Measurements from ENCODE around the gene MGRN1. TPM values are rescaled to one million over a fixed set of nuclear protein-coding genes. Genes with fewer than 3 reads are reported as not detected.

The MGRN1 gene
- total RNA-seq, 3 donors from 2014 or later, result 72.3 to 80.2 (median 77.0) TPM

- no peak for DNase-seq
- H3K4me1 ChIP-seq (ENCODE audit: low read depth), result no peaks in the 10 kb centered on the region
- no peak overlapping the region for H3K4me3 ChIP-seq
- no peaks in the 10 kb centered on the region for H3K36me3 ChIP-seq (ENCODE audit: low read depth)
- ATAC-seq, result no peak
- intact Hi-C loops (cut with DNase I, micrococcal nuclease), result no loop called here
- H3K9me3 ChIP-seq, result no peaks in the 10 kb centered on the region
- TF ChIP-seq, protein P1, sequence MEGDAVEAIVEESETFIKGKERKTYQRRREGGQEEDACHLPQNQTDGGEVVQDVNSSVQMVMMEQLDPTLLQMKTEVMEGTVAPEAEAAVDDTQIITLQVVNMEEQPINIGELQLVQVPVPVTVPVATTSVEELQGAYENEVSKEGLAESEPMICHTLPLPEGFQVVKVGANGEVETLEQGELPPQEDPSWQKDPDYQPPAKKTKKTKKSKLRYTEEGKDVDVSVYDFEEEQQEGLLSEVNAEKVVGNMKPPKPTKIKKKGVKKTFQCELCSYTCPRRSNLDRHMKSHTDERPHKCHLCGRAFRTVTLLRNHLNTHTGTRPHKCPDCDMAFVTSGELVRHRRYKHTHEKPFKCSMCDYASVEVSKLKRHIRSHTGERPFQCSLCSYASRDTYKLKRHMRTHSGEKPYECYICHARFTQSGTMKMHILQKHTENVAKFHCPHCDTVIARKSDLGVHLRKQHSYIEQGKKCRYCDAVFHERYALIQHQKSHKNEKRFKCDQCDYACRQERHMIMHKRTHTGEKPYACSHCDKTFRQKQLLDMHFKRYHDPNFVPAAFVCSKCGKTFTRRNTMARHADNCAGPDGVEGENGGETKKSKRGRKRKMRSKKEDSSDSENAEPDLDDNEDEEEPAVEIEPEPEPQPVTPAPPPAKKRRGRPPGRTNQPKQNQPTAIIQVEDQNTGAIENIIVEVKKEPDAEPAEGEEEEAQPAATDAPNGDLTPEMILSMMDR (IDR thresholded peaks at IDR 0.05), result no peak
Measured at GRCh38 chr16:4599545-4599944, 25.1 kb upstream of the MGRN1 start.

DNA sequence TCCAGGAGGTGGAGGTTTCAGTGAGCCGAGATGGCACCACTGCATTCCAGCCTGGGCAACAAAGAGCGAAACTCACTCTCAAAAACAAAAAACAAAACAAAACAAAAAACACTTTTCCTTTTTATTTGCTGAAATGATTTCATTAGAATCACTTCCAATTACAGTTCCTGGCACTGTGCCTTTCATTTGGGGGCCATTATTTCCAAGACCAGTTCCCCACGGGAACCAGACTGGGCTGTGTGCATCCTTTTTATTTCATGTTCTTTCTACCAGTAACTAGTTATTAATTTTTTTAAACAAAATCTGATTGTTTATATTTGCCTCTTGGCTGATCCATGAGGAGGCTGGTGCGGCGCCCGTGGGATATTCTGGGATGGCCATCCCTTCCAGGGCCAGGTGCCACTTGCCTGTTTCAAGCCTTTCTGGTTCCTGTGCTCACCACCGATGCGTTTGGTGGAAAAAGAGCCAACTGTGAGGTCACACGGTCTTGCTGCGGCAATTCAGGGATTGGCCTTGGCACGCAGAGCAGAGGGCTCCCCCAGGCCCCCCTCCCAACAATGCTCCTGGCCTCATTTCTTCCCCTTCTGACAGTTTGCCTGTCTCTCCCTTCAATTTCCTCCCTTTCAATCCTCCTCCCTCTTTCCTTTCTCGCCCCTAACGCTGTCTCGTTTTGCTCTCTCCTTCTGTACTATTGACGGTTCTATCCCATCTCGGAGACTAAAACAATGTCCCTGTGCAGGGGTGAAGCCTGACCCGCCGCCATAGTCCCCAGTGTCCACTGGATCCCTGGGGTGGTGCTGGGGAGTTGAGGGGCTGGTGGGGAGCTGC is 23.4 kb upstream of the MGRN1 start:
- no peaks in the 10 kb centered on the region for H3K4me1 ChIP-seq (ENCODE audit: low read depth)
- TF ChIP-seq, protein P1 (IDR thresholded peaks at IDR 0.05), result no peak
- no peak for ATAC-seq
- H3K4me3 ChIP-seq, result no peak overlapping the region
- H3K9me3 ChIP-seq, result no peaks in the 10 kb centered on the region
- no peaks in the 10 kb centered on the region for H3K36me3 ChIP-seq (ENCODE audit: low read depth)
- peak in 1 of 3 donors; percentile 22 for DNase-seq
- intact Hi-C loops (cut with DNase I, micrococcal nuclease), result no loop called here

DNA sequence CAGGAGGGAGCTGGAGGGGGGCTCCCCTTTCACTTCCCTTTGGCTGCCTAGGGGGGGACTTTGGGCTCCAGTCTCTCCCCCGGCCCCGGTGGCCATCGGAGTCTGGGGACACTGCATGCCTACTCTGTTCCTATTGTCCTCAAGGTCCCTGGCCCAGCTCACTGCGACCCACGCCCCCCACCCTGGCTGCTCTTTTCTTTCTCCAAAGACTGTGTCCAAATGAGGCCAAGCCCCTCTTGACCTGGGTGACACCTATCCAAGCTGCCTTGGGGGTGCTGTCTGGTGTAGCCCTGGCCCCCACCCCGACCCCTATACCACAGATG is 22.8 kb upstream of the MGRN1 start:
- intact Hi-C loops (cut with DNase I, micrococcal nuclease), result no loop called here
- Histone ChIP-seq H3K9me3 (no peaks in the 10 kb centered on the region), H3K4me3 (no peak overlapping the region), H3K4me1 (ENCODE audit: low read depth) (no peaks in the 10 kb centered on the region), H3K36me3 (ENCODE audit: low read depth) (no peaks in the 10 kb centered on the region)
- ATAC-seq, result no peak
- no peak for DNase-seq
- TF ChIP-seq, protein P1 (IDR thresholded peaks at IDR 0.05), result no peak

GRCh38 chr16:4602331-4602730 is 22.3 kb upstream of the MGRN1 start:
- ATAC-seq (no peak), DNase-seq (no peak)
- H3K4me1 ChIP-seq (ENCODE audit: low read depth), result no peaks in the 10 kb centered on the region
- intact Hi-C loops (cut with DNase I, micrococcal nuclease), result no loop called here
- no peaks in the 10 kb centered on the region for H3K9me3 ChIP-seq
- no peaks in the 10 kb centered on the region for H3K36me3 ChIP-seq (ENCODE audit: low read depth)
- H3K4me3 ChIP-seq, result no peak overlapping the region
- TF ChIP-seq, protein P1 (IDR thresholded peaks at IDR 0.05), result no peak

- H3K4me1 ChIP-seq (ENCODE audit: low read depth), result no peaks in the 10 kb centered on the region
- H3K9me3 ChIP-seq, result no peaks in the 10 kb centered on the region
- ATAC-seq (peak; percentile 24), DNase-seq (no peak)
- TF ChIP-seq, protein P1 (IDR thresholded peaks at IDR 0.05), result no peak
- H3K4me3 ChIP-seq, result no peak overlapping the region
- H3K36me3 ChIP-seq (ENCODE audit: low read depth), result no peaks in the 10 kb centered on the region
- intact Hi-C loops (cut with DNase I, micrococcal nuclease), result no loop called here
Measured at GRCh38 chr16:4603624-4604170, 20.9 kb upstream of the MGRN1 start.
